Peyer's patch (tissue), 4 donors: ENCODE measurements around the gene DPYSL5.

Experiments
- POLR2A ChIP-seq, 2 donors: fragments of 450-650 bp; IDR thresholded peaks; one replicate each; pipeline ENCODE4 v1.5.1; 2017; ENCODE audit warnings: antibody characterized with exemption in 2 of 2, mild to moderate bottlenecking in 2 of 2, moderate library complexity in 2 of 2
- TF ChIP-seq, protein P1 (sequence below), 6 experiments: fragments of 450-650 bp in 4 of 6; fragments of 200-600 bp in 2 of 6; sonication (generic) in 1 of 6; IDR thresholded peaks; one replicate each; pipeline ENCODE4 v1.5.1; 2017 to 2019; ENCODE audit warnings: antibody characterized with exemption in 6 of 6, mild to moderate bottlenecking in 3 of 6, moderate library complexity in 1 of 6

DNA sequence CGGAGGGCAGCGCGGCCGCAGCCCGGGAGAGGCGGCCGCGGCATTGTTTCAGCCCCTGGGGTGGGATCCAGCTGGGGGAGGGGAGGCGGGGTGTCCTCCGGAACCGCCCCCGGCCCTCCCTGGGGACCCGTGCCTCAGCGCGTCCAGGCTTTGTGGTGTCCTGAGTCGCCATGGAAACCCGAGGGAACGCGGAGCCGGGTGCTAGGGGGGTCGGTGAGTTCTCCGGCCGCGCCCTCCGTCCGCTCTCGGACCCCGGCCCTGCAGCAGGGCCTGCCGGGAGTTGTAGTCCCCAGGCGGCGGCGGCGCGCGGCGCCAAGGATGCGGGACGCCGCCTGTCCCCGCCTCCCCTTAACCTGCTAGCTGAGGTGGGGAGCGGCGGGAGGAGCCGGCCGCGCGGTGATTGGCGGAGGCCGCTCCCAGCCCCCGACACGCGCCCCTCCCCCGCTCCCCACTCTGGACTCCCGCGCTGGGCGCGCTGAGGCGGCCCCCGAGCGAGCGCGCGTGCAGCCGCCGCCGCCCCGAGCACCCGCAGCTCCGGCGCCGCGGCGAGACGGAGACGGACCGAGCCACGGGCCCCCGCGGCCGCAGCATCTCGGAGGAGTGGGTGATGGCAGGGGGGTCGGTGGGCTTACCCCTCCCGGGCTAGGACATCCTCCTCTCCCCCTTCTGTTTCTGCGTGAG is at the start of gene DPYSL5:
- TF ChIP-seq, protein P1, sequence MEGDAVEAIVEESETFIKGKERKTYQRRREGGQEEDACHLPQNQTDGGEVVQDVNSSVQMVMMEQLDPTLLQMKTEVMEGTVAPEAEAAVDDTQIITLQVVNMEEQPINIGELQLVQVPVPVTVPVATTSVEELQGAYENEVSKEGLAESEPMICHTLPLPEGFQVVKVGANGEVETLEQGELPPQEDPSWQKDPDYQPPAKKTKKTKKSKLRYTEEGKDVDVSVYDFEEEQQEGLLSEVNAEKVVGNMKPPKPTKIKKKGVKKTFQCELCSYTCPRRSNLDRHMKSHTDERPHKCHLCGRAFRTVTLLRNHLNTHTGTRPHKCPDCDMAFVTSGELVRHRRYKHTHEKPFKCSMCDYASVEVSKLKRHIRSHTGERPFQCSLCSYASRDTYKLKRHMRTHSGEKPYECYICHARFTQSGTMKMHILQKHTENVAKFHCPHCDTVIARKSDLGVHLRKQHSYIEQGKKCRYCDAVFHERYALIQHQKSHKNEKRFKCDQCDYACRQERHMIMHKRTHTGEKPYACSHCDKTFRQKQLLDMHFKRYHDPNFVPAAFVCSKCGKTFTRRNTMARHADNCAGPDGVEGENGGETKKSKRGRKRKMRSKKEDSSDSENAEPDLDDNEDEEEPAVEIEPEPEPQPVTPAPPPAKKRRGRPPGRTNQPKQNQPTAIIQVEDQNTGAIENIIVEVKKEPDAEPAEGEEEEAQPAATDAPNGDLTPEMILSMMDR (IDR thresholded peaks at IDR 0.05), result no peak
- no peak for TF ChIP-seq POLR2A (IDR thresholded peaks at IDR 0.05)
